GM19238 (cell line): ENCODE results near the gene RALGPS1.
A peak's percentile ranks its signal among the peaks of the same experiment; 100 is the strongest.
"Not testable (repeated sequence)": the region's sequence is repeated elsewhere in the genome, so short reads cannot be mapped to it uniquely, and the experiment has no call there.

Experiments used
- DNase-seq: peaks from one replicate; pipeline ENCODE4 v3.0.0; 2011; ENCODE audit warnings: low spot score; ENCODE audit not compliant: insufficient read length

Gene RALGPS1

GRCh38 chr9:127171348-127171747 lies 256.8 kb downstream of the RALGPS1 start:
- not testable (repeated sequence) for DNase-seq

- DNase-seq = no peak
These were observed 257.6 kb downstream of the RALGPS1 start for GRCh38 chr9:127172066-127172707.

GRCh38 chr9:127173063-127173462 lies 258.5 kb downstream of the RALGPS1 start:
- DNase-seq = no peak

GRCh38 chr9:127174386-127175318 lies 260.1 kb downstream of the RALGPS1 start:
- DNase-seq = no peak

GRCh38 chr9:127175319-127175715 lies 260.7 kb downstream of the RALGPS1 start:
- DNase-seq = no peak

GRCh38 chr9:127175764-127176163 lies 261.2 kb downstream of the RALGPS1 start:
- DNase-seq = no peak

- DNase-seq = no peak
These were observed 262.0 kb downstream of the RALGPS1 start for GRCh38 chr9:127176631-127177030.

- DNase-seq = no peak
These were observed 262.6 kb downstream of the RALGPS1 start for GRCh38 chr9:127177231-127177630.

- DNase-seq = no peak
These were observed 263.2 kb downstream of the RALGPS1 start for GRCh38 chr9:127177665-127178265.

GRCh38 chr9:127178686-127179632 lies 264.4 kb downstream of the RALGPS1 start:
- no peak for DNase-seq

GRCh38 chr9:127179633-127180441 lies 265.3 kb downstream of the RALGPS1 start:
- no peak for DNase-seq

- no peak for DNase-seq
These were observed 266.1 kb downstream of the RALGPS1 start for GRCh38 chr9:127180457-127181314.

- no peak for DNase-seq
These were observed 266.7 kb downstream of the RALGPS1 start for GRCh38 chr9:127181315-127181580.

- DNase-seq = no peak
These were observed 267.1 kb downstream of the RALGPS1 start for GRCh38 chr9:127181595-127182190.

- DNase-seq = no peak
These were observed 268.5 kb downstream of the RALGPS1 start for GRCh38 chr9:127182901-127183746.

GRCh38 chr9:127183814-127184582 lies 269.4 kb downstream of the RALGPS1 start:
- DNase-seq = peak; percentile 68

- DNase-seq = no peak
These were observed 270.1 kb downstream of the RALGPS1 start for GRCh38 chr9:127184641-127185040.
